NCI-H2081 (cell line): Measurements from ENCODE around the gene CHRNA9.

Source experiments
- DNase-seq, 2 experiments: peaks; one replicate each; lab custom pipeline; 2025; lab: John Stamatoyannopoulos, UW

CHRNA9 gene

DNA sequence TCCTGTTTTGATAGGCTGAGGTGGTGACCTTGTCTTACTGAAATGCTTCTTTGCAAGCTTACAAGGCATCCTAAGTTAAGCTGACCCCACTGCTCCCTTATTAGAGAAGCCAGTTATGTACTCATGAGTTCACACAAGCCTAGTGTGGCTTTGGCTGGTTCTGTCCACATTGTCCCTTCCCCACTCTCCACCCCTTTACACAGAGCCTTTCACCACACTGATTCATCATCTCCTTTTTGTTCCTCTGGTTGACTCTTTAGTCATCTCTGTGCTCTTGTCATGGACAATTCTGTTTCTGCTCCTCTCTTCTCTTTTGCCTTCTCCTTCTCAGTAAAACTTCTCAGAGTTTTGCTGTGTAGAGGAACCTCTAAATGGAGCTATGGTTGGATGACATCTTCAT lies 4.9 kb downstream of the CHRNA9 start:
- DNase-seq: no peak

- no peak for DNase-seq
These were observed 12.3 kb downstream of the CHRNA9 start for GRCh38 chr4:40347472-40347871.

DNA sequence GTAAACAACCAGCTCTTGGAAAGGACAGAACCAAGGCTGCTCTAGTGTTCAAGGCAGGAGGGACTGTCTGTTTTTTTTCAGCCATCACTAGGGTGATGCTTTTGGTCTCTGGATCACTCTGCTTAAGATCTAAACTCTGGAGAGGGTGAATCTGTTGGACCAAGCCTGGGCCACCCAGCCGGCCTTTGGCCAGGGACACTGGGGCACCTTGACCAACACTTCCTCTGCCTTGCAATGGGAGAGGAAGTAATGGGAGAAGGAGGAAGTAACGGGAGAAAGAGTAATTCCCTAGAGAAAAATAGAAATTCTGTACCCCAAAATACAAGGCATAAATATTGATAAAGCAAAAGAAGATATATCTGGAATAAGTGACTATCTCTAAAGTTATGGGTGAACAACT lies 12.9 kb downstream of the CHRNA9 start:
- no peak for DNase-seq

GRCh38 chr4:40349561-40350198 lies 14.5 kb downstream of the CHRNA9 start:
- DNase-seq: no peak

DNA sequence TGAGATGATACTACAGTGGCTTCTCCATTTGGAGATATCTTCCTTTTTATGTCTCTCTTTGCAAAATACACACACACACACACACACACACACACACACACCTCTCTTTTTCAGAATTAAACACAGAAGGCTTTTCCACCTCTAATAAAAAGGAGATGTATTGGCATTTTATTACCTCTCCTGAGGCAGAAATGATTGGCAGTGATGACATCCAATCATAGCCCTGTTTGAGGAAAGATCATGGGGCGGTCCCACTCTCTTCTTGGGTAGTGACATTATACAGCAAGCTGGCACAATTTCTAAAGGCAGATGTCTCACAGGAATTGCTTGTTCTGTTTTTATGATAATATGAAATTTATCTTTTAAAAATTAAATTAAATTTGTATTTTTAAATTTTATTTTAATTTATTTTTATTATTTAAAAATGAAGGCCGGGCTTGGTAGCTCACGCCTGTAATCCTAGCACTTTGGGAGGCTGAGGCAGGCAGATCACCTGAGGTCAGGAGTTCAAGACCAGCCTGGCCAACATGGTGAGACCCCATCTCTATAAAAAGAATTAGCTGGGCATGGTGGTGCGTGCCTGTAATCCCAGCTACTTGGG lies 15.6 kb downstream of the CHRNA9 start:
- no peak for DNase-seq

GRCh38 chr4:40354158-40354557 lies 19.0 kb downstream of the CHRNA9 start:
- no peak for DNase-seq

DNA sequence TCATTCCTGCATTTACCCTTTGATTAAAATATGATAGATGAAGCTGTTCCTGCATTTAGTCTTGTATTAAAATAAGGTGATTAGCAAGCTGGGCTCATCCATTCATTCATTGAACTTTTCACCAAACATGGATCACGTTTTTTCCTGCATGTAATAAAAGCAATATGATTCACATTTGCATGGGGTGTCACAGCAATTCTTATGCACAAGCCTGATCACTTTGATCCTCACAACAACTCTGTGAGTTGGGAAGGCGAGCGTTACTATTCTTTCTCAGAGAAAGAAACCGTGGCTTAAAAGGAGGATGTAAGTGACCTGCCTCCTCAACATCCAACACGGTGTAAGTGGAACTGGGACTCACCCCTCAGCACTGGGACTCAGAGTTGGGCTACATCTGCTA lies 20.0 kb downstream of the CHRNA9 start:
- DNase-seq: no peak

GRCh38 chr4:40357738-40358137 lies 22.6 kb downstream of the CHRNA9 start:
- no peak for DNase-seq

GRCh38 chr4:40361338-40361737 lies 26.2 kb downstream of the CHRNA9 start:
- DNase-seq: no peak

DNA sequence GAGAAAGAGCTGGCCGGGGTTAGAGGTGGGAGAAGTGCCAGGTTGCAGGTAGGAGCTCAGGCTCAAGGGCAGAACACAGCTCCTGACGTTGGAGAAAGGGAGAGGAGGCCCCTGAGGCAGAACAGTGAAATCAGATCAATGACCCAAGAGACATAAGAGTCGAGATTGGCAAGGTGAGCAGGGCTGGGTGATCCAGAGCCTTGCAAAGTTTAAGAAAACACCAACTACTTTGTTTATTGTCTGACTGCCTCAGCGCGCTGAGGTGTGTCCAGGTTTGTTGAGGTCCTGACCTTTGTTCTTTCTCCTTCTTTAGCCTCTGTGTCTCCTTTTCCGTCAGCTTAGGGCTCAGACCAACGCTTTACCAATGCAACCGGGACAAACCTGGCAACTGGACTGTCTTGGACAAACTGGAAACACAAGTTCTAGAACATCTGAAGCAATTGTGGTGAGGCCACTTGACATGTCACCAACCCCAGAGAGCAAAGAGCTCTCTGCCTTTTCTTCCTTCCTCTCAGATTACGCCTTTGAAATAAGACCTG lies 28.3 kb downstream of the CHRNA9 start:
- no peak for DNase-seq

GRCh38 chr4:40363945-40364344 lies 28.8 kb downstream of the CHRNA9 start:
- no peak for DNase-seq

GRCh38 chr4:40365766-40366165 lies 30.6 kb downstream of the CHRNA9 start:
- no peak for DNase-seq

DNA sequence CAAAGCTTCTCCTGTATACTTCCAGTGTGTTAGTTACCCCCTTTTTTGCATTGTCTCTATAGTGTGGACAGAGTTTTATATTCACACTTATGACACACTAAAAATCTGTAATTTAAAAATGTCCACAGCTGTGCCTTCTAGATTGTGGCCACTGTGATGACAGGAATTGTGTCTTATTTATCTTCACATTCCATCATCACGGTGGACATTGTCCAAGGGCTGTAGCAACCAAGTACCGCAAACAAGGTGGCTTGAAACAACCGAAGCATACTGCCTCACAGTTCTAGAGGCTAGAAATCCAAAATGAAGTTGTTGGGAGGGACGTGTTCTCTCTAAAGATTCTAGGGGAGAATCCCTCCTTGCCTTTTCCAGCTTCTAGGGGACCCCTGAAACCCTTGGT lies 32.3 kb downstream of the CHRNA9 start:
- no peak for DNase-seq

- DNase-seq: no peak
These were observed 34.5 kb downstream of the CHRNA9 start for GRCh38 chr4:40369437-40370274.

DNA sequence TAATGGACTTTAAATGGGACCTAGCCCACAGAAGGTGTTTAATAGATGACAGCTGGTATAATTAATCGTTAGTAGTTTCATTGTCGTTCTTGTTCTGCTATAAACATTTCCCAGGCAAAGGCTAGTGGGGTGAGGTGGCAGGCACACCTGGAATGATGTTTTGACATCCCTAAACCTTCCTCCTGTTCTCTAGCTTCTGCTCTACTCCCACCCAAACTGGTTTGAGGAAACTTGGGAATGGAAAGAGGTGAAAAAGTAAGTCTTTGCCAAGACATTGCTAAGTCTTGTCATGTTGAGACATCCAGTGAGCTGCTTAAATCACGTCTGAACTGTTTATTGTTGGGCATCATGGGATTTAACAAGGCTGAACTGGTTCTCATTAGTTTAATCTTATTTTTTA lies 37.5 kb downstream of the CHRNA9 start:
- DNase-seq: no peak

DNA sequence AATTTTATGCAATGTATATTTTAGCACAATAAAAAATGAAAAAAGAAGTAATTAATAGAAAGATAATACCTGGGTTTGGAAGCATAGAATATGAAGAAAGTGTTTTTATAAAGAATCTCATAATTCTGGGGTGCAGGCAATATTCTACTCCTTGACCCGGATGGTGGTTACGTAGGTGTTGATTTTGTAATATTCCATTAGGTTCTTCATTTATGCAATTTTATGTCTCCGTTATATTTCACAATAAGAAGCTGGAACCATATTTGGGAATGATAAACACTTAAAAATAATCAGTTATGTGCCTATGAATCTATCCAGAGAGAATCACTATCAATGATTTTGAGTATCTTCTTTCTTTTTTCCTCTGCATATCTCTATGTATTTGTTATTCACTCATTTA lies 38.5 kb downstream of the CHRNA9 start:
- DNase-seq: no peak

GRCh38 chr4:40375095-40375494 lies 40.0 kb downstream of the CHRNA9 start:
- DNase-seq: no peak

GRCh38 chr4:40375620-40376019 lies 40.5 kb downstream of the CHRNA9 start:
- no peak for DNase-seq

GRCh38 chr4:40377512-40378365 lies 42.6 kb downstream of the CHRNA9 start:
- DNase-seq: no peak

- no peak for DNase-seq
These were observed 43.5 kb downstream of the CHRNA9 start for GRCh38 chr4:40378619-40379018.

DNA sequence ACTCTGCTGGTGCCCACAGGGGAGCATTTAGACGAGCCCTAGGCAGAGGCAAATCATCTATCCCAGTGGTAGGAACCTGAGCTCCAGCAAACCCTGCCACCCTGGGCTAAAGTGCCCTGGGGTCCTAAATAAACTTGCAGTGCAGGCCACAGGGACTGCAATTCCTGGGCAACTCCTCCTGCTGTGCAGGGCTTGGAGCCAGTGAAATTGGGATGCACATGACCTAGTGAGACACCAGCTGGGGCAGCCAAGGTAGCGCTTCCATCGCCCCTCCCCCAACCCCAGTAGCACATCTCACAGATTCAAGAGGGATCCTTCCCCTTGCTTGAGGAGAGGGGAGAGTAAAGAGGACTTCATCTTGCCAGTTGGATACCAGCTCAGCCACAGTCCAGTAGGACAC lies 44.1 kb downstream of the CHRNA9 start:
- no peak for DNase-seq

DNA sequence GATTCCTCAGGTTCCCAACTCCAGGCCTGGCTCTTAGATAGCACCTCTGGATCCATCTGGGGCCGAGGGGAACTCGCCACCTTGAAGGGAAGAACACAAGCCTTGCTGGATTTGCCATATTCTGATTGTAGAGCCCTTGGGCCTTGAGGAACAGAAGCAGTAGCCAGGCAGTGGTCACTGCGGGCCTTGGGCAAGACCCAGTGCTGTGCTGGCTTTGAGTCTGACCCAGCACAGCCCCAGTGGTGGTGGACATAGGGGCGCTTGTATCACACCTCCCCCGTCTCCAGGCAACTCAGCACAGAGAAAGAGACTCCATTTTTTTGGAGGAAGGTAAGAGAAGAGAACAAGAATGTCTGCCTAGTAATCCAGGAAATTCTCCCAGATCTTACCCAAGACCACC lies 45.5 kb downstream of the CHRNA9 start:
- DNase-seq: no peak
